ENCODE data around the gene TMPRSS3. TPM values are rescaled to one million over a fixed set of nuclear protein-coding genes. Genes with fewer than 3 reads are reported as not detected.
A peak's percentile ranks its signal among the peaks of the same experiment; 100 is the strongest.

The TMPRSS3 gene
- total and polyA plus RNA-seq, 2 of the 13 experiments (the other 11 are each of a cell fraction or from before 2014, with no cell fraction given), result 2.8 to 16.9 TPM

GRCh38 chr21:42390696-42391095 lies 5.2 kb downstream of the TMPRSS3 start (continued):
- TF ChIP-seq ZNF740 (CRISPR knock-in tag; IDR thresholded peaks at IDR 0.05), result no peak
- no peak for TF ChIP-seq ZFP82 (CRISPR knock-in tag; IDR thresholded peaks at IDR 0.05; ENCODE audit: borderline replicate concordance)
- no peak for TF ChIP-seq HOXA7 (CRISPR knock-in tag; IDR thresholded peaks at IDR 0.05)
- TF ChIP-seq NFIB (CRISPR knock-in tag; IDR thresholded peaks at IDR 0.05; ENCODE audit: borderline replicate concordance), result no peak
- TF ChIP-seq KAT7 (CRISPR knock-in tag; IDR thresholded peaks at IDR 0.05; ENCODE audit: borderline replicate concordance), result no peak
- no peak for TF ChIP-seq ZSCAN22 (CRISPR knock-in tag; IDR thresholded peaks at IDR 0.05)
- TF ChIP-seq HNRNPUL1 (IDR thresholded peaks at IDR 0.05; ENCODE audit: low read depth, low read length), result no peak
- TF ChIP-seq, protein P1, sequence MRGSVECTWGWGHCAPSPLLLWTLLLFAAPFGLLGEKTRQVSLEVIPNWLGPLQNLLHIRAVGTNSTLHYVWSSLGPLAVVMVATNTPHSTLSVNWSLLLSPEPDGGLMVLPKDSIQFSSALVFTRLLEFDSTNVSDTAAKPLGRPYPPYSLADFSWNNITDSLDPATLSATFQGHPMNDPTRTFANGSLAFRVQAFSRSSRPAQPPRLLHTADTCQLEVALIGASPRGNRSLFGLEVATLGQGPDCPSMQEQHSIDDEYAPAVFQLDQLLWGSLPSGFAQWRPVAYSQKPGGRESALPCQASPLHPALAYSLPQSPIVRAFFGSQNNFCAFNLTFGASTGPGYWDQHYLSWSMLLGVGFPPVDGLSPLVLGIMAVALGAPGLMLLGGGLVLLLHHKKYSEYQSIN (CRISPR knock-in tag; IDR thresholded peaks at IDR 0.05; ENCODE audit: borderline replicate concordance), result no peak
- TF ChIP-seq AKAP8 (CRISPR knock-in tag; IDR thresholded peaks at IDR 0.05), result no peak

- no peak overlapping the region for H3K9ac ChIP-seq (ENCODE audit: insufficient read depth, low read depth, low read length)
- TF ChIP-seq, protein P2, sequence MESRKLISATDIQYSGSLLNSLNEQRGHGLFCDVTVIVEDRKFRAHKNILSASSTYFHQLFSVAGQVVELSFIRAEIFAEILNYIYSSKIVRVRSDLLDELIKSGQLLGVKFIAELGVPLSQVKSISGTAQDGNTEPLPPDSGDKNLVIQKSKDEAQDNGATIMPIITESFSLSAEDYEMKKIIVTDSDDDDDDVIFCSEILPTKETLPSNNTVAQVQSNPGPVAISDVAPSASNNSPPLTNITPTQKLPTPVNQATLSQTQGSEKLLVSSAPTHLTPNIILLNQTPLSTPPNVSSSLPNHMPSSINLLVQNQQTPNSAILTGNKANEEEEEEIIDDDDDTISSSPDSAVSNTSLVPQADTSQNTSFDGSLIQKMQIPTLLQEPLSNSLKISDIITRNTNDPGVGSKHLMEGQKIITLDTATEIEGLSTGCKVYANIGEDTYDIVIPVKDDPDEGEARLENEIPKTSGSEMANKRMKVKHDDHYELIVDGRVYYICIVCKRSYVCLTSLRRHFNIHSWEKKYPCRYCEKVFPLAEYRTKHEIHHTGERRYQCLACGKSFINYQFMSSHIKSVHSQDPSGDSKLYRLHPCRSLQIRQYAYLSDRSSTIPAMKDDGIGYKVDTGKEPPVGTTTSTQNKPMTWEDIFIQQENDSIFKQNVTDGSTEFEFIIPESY (CRISPR knock-in tag; IDR thresholded peaks at IDR 0.05), result no peak
- ATAC-seq (no peak), DNase-seq (ENCODE audit: low spot score) (no peak), FAIRE-seq (no peak)
- no peaks in the 10 kb centered on the region for H4K20me1 ChIP-seq (ENCODE audit: insufficient read depth, low read length)
- intact Hi-C loops (cut with micrococcal nuclease; ENCODE audit: unreplicated experiment), result no loop called here
- H3K79me2 ChIP-seq (ENCODE audit: insufficient read depth, low read length), result no peaks in the 10 kb centered on the region
- in situ Hi-C loops (cut with HindIII; ENCODE audit: extremely low pct_ligation_motif_present, low pct_unique_long_range_greater_than_20kb), result no loop called here
- no peak overlapping the region for H2AFZ ChIP-seq (ENCODE audit: low read length)
- CTCF ChIA-PET (ENCODE audit: low intra/inter-chr PET ratio, low total read pairs), result no interaction called here
- 86% methylated on average over 5 of the region's 5 CpGs for WGBS (ENCODE audit: low lambda C conversion rate)
- H3K36me3 ChIP-seq (replicated peaks in 1 of 2; ENCODE audit: control insufficient read depth in 1 of 2, insufficient read depth in 2 of 2, low read length in 2 of 2), result no peaks in the 10 kb centered on the region
- POLR2A ChIA-PET, result no interaction called here
- H3K4me1 ChIP-seq (ENCODE audit: insufficient read depth, low read length), result peaks cover 86% of the 10 kb centered on the region
- no TSS peak for BruUV-seq (replicated peaks)
- H3K4me3 ChIP-seq (replicated peaks in 1 of 3; ENCODE audit: insufficient read depth in 1 of 3, low read depth in 2 of 3, low read length in 3 of 3), result no peak overlapping the region
- H3K9me3 ChIP-seq (ENCODE audit: low read length), result no peaks in the 10 kb centered on the region
- H3K4me2 ChIP-seq (ENCODE audit: low read depth, low read length), result peak overlapping the region; percentile 84; the same call in 1 of the 2 replicates
- no peak overlapping the region for H3K27ac ChIP-seq (ENCODE audit: extremely low read length, insufficient read depth, low read length)
- H3K27me3 ChIP-seq (ENCODE audit: control insufficient read depth in 1 of 2, insufficient read depth in 2 of 2, low read length in 2 of 2), result no peaks in the 10 kb centered on the region
Measured at GRCh38 chr21:42390193-42390592, 5.7 kb downstream of the TMPRSS3 start.

All from HepG2 (cell line).